HG03159 (cell line): ENCODE measurements around the gene DAGLA.
A peak's percentile ranks its signal among the peaks of the same experiment; 100 is the strongest.

ENCODE experiments used
- ATAC-seq: cut with Tn5 transposase; IDR thresholded peaks from one replicate; pipeline ENCODE4 v1.9.1; 2021; ENCODE audit warnings: mild to moderate bottlenecking, moderate library complexity; ENCODE audit not compliant: unreplicated experiment

The DAGLA gene

DNA sequence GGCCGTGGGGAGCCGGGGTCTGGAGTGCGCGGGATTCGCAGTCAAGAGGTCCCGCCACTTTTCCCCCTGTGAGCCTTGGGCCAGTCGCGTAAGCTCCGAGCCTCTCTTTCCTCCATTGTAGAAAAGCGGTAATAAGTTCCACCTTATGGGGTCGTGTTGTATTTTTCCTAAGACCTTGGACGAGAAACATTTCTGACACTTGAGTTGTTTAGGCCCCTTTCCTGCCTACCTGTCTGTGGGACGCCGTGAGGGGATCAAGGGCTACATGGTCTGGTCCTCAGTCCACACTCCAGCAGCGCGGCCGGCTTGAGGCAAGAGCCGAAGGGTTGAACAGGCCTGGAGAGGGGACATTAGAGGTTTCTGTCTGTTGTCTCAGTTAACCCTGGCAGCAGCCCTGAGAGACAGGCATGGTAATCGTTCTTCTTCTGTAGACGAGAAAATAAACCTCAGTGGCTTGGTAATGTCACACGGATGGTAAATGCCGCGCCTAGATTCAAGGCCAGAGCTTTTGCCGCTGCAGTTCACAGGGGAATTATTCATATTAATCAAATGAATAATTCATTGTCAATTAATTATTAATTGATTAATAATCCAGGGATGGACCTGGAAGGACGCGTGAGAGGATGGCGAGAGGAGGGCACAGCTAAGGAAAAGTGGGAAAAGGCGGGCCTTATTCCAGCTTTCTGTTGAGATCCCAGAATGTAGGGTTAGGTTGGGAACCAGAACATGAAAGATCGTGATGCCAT is 113.1 kb downstream of the DAGLA start:
- peak; percentile 6 for ATAC-seq

DNA sequence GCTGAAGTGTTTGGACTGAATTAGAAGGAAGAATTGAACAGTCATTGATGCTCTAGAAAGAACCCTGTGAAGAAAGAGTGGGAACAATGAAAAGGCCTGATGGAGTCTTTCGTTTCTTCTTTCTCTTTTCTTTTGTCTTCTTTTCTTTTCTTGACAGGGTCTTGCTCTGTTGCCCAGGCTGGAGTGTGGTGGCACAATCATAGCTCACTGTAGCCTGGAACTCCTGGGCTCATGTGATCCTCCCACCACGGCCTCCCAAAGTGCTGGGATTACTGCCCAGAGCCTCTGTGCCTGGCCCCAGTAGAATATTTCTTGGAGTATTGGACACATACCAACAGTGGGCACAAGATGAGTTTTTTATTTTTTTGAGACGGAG is 113.6 kb downstream of the DAGLA start:
- ATAC-seq: no peak

DNA sequence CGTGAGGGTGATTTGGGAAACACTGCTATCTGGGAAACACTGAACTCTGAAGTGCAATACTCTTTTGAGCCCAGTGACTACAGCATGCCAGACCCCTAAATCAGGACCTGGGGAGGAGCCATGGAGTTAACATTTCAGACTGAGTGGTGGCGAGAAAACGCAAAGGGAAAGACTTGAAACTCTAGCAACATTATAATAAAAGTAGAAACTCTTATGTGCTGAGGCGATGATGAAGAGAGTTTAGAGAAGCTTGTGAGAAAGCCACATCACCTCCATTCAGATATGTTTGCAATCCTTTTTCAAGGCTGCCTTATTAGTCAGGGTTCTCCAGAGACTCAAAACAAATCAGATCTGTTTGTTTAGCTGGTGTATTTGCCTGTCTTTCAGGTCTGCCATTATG is 114.4 kb downstream of the DAGLA start:
- ATAC-seq: no peak

DNA sequence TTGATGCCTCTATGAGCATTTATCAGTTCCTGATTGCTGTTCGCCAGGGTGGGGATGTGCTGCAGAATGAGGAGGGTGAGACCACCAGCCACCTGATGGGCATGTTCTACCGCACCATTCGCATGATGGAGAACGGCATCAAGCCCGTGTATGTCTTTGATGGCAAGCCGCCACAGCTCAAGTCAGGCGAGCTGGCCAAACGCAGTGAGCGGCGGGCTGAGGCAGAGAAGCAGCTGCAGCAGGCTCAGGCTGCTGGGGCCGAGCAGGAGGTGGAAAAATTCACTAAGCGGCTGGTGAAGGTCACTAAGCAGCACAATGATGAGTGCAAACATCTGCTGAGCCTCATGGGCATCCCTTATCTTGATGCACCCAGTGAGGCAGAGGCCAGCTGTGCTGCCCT is 115.3 kb downstream of the DAGLA start:
- no peak for ATAC-seq

DNA sequence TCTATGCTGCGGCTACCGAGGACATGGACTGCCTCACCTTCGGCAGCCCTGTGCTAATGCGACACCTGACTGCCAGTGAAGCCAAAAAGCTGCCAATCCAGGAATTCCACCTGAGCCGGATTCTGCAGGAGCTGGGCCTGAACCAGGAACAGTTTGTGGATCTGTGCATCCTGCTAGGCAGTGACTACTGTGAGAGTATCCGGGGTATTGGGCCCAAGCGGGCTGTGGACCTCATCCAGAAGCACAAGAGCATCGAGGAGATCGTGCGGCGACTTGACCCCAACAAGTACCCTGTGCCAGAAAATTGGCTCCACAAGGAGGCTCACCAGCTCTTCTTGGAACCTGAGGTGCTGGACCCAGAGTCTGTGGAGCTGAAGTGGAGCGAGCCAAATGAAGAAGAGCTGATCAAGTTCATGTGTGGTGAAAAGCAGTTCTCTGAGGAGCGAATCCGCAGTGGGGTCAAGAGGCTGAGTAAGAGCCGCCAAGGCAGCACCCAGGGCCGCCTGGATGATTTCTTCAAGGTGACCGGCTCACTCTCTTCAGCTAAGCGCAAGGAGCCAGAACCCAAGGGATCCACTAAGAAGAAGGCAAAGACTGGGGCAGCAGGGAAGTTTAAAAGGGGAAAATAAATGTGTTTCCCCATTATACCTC is 115.8 kb downstream of the DAGLA start:
- no peak for ATAC-seq
